22Rv1 (cell line): ENCODE data around the gene FGD6.

Experiments
- H3K27ac ChIP-seq: fragments of 450-650 bp; 2 replicates; pipeline ENCODE4 v1.5.1; 2017
- ZFX ChIP-seq: fragments of 450-650 bp; IDR thresholded peaks from 2 replicates; pipeline ENCODE4 v1.6.1; 2017; ENCODE audit warnings: antibody characterized with exemption, borderline replicate concordance
- TF ChIP-seq, protein P1 (sequence below): fragments of 450-650 bp; IDR thresholded peaks from 2 replicates; pipeline ENCODE4 v1.5.1; 2017; ENCODE audit warnings: mild to moderate bottlenecking

FGD6 gene

DNA sequence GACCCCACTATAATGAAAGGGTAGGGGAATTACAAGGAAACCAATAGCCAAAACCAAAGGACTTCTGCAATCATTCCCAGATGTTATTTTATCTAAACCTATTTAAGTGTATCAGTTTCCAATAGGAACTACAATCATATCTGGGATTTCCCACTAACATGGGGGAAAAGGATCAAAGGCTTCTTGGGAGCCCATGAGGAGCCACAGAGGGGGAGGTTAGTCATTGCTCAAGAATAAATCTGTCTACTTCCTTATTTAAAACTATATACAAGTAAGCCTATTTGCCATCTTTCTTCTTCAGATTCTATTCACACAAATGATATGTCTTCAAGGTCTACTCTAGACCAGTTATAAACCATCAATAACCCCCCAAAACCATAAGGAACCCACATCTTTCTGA, 33.1 kb downstream of the FGD6 start:
- no peak overlapping the region for H3K27ac ChIP-seq
- TF ChIP-seq, protein P1, sequence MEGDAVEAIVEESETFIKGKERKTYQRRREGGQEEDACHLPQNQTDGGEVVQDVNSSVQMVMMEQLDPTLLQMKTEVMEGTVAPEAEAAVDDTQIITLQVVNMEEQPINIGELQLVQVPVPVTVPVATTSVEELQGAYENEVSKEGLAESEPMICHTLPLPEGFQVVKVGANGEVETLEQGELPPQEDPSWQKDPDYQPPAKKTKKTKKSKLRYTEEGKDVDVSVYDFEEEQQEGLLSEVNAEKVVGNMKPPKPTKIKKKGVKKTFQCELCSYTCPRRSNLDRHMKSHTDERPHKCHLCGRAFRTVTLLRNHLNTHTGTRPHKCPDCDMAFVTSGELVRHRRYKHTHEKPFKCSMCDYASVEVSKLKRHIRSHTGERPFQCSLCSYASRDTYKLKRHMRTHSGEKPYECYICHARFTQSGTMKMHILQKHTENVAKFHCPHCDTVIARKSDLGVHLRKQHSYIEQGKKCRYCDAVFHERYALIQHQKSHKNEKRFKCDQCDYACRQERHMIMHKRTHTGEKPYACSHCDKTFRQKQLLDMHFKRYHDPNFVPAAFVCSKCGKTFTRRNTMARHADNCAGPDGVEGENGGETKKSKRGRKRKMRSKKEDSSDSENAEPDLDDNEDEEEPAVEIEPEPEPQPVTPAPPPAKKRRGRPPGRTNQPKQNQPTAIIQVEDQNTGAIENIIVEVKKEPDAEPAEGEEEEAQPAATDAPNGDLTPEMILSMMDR, result no peak
- TF ChIP-seq ZFX, result no peak

DNA sequence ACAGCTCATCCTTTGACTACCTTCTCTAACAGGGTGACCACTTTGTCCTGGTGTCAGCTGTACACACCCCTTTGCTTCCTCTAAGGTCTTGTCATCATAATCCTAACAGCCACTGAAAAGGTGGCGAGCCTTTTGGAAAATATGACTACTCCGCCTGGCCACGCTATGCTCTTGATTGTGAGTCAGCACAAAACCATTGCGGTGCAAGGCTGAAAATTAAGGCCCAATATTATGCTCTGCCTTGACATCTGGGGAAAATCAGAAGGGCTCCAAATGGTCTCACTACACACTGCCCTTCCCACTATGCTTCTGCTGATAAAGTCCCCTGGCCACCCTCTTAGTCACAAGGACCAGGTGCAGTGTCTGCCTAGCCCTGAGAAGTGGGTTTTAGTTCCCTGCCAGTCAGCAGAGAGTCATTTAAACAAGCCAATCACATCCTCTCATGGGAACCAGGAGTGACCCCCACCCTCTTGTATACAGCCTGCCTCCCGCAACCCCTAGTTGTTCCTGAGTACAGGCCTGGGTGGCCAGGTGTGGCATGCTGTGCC, 34.3 kb downstream of the FGD6 start:
- TF ChIP-seq ZFX, result no peak
- TF ChIP-seq, protein P1, result no peak
- no peak overlapping the region for H3K27ac ChIP-seq

DNA sequence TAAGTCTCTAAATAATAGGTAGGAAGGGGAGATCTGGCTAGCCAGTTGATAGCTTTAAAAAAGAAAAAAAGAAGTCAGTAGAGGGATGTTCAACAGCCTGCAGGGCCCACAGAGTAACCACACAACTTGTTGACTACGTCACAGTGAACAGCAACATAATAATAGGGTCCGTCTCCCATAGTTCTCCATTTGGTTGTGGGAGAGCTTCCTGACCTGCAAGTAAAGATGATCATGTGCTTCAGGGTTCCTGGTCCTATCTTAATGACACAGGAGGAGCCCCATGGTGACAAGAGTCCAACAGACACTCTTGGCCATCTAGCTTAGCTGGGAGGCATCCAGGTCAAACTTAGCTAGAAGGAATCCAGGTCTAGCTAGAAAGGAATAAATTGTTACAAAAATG, 36.2 kb downstream of the FGD6 start:
- TF ChIP-seq, protein P1, result no peak
- TF ChIP-seq ZFX, result no peak
- no peak overlapping the region for H3K27ac ChIP-seq

DNA sequence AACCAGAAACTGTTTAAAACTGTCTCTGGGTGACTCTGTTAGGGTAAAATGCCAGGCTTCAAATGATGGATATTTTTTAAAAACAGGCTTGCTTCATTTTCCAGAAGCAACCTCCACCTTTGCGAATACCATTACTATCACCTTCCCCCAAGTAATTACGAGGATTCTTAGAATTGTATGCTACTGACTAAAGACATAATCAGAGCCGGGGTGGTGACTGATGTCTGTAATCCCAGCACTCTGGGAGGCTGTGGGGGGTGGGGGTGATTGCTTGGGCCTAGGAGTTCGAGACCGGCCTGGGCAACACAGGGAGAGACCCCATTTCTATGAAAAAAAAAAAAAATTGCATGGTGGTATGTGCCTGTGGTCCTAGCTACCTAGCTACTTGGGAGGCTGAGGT, 38.3 kb downstream of the FGD6 start:
- no peak overlapping the region for H3K27ac ChIP-seq
- TF ChIP-seq, protein P1, result no peak
- no peak for TF ChIP-seq ZFX

DNA sequence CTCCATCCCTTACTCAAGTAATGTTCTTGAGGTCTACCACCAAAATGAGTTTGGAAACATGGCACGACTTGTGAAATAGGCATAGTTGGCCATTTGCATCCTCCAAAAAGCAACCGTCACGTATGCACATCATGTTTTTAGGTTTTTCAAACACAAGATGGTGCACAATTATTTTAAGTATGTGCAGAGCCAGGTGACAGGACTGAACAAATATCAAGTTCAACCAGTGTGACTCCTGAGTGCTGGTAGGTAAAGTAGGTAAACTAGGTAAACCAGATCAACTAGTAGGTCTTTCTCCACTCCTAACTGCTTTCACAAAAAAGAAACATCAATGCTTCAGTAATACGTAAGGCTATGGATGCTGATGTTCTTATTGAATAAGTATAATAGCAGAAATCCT, 39.1 kb downstream of the FGD6 start:
- no peak for TF ChIP-seq ZFX
- TF ChIP-seq, protein P1, result no peak

DNA sequence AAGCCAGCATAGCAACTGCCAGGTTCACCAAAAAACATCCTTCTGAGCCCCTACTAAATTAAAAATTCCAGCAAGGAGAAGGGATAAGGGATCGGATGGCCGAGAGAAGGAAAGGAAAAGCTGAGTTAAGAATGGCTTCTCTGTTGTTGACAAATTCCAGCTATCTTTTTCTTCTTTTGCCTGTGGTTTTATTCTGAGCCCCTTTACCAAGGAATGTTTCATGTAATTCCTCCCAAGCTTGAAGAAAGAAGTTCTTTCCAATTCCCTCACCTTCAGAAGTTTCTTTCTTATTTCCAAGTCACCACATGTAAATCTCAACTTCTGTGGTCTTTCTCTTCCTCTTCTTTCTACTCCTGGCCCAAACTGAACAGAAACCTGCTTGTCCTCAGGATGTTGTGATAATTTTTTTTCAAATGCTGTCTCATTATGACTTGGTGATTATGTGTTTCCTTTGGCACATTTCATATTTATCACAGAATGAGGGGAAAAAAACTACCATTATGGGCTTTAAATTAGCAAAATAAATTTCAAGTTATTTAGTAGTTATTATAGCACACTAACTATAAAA, 40.0 kb downstream of the FGD6 start:
- no peak overlapping the region for H3K27ac ChIP-seq
- TF ChIP-seq, protein P1, result no peak
- TF ChIP-seq ZFX, result no peak

More for the DNA sequence above, 39.1 kb downstream of the FGD6 start:
- H3K27ac ChIP-seq, result no peak overlapping the region

DNA sequence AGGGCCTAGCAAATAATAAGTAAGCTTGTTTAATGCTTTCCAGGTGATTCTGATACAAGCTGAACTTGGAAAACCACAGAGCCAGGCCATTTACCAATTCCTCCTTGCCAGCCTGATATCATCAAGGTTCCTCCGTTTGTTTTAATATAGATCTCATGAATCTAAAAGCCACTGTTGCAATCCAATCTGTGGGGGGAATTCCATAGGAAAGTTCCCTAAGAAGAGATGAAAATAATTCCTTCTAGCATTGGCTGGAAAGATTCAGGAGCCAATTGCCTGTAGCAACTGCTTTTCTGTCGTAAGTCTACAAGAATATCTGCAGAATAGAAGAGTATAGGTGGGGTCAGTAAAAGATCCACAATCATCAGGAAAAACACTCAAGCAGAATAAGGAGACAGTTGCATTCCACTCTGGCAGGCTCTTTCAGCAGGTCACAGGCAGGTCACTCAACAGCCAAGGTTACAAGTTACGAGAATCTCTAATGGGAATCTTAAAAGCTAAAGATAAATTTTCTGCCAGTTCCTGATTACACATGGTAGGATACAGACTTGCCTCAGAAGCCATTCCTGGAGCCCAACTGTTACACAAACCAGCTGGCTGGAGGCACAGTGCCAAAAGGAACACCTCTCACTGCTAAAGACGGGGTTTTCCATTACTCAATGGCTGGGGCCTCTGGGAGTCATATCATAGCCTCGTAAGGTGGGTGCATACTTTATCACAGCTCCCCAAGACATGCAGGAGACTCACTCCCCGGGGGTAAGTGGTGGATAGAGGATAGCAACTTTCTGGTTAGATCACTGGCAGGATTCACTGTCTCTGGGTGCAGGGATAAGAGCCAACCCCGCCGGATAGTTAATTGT, 43.6 kb downstream of the FGD6 start:
- no peak overlapping the region for H3K27ac ChIP-seq
- TF ChIP-seq, protein P1, result no peak
- no peak for TF ChIP-seq ZFX
